Stimulated activated naive B cell treated with anti-CD40 and anti-IgM and Interleukin-4, amounts not matched to agents 10 μg/mL and 1 μg/mL and 100 μg/mL, for 72 hours (primary cell): ENCODE measurements around the gene TCF12.

Experiments
- ATAC-seq, 2 donors: fragments of 150-1000 bp; cut with Tn5 transposase; replicated peaks; 2 replicates each; pipeline ENCODE4 v1.10.0; 2021; ENCODE audit warnings: moderate library complexity in 1 of 2
- DNase-seq: peaks from one replicate; pipeline ENCODE4 v3.0.0; 2021
- H3K27ac Mint-ChIP-seq: one replicate; pipeline ENCODE4 v1.8.0; 2022; ENCODE audit warnings: mild to moderate bottlenecking, mixed read lengths
- H3K27me3 Mint-ChIP-seq, 2 donors: one replicate each; pipeline ENCODE4 v1.8.0; 2022; ENCODE audit warnings: mixed read lengths in 2 of 2
- H3K36me3 Mint-ChIP-seq, 2 donors: one replicate each; pipeline ENCODE4 v1.8.0; 2022; ENCODE audit warnings: mixed read lengths in 2 of 2, mild to moderate bottlenecking in 1 of 2
- H3K4me1 Mint-ChIP-seq, 2 donors: one replicate each; pipeline ENCODE4 v1.8.0; 2022; ENCODE audit warnings: mixed read lengths in 2 of 2, mild to moderate bottlenecking in 1 of 2
- H3K4me3 Mint-ChIP-seq, 2 donors: one replicate each; pipeline ENCODE4 v1.8.0; 2022; ENCODE audit warnings: mild to moderate bottlenecking in 2 of 2, mixed read lengths in 2 of 2, moderate library complexity in 1 of 2
- H3K9me3 Mint-ChIP-seq, 2 donors: one replicate each; pipeline ENCODE4 v1.8.0; 2022; ENCODE audit warnings: mixed read lengths in 2 of 2, mild to moderate bottlenecking in 1 of 2

Gene TCF12

DNA sequence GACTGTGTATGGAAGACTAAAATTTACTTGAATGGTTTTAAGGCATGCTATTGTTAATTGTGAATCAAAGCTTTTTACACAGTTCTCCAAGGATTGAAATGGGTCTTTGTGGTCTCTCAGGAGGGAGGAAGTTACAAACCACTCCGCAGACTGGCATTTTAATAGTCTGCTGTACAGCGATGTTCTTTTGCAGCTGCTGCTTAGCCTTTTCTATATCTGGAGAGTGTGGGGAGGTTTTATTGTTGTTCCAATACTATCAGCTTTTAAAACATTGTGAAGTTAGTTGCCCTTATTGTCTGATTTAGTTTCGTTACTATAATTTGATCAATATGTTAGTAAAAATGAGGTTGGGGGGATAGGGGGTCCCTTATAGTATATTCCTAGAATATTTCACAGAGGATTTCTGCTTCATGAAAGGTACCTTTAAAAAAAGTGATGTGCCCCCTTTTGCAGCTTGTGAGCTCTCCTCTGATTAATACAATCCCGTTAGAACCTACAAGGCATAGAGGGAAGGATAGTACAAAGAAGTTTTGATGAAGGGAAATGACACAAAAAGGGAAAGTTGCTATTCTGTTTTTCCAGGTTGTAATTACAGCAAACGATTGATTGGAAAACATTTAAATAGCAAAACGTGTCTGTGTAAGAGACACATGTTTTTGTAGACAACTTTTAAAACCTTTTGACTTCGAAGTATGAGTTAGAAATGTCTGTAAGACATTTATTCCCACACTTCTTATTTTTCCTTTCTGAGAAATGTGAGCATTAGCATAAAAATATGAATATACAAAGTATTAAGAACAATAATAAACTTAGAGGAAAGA is 299.5 kb downstream of the TCF12 start:
- DNase-seq (no peak), ATAC-seq (no peak)
- no peak overlapping the region for H3K27ac Mint-ChIP-seq
- H3K4me3 Mint-ChIP-seq = peak overlapping the region in 1 of 2 donors; percentile 28
- H3K27me3 Mint-ChIP-seq = no peaks in the 10 kb centered on the region
- H3K36me3 Mint-ChIP-seq = no peaks in the 10 kb centered on the region
- H3K9me3 Mint-ChIP-seq = no peaks in the 10 kb centered on the region
- peaks cover 17 to 37% of the 10 kb centered on the region in 2 donors for H3K4me1 Mint-ChIP-seq

GRCh38 chr15:57218826-57219576 is 300.6 kb downstream of the TCF12 start:
- DNase-seq (no peak), ATAC-seq (peak in 1 of 2 donors; percentile 41)
- Mint-ChIP-seq H3K27me3 (no peaks in the 10 kb centered on the region), H3K4me1 (peaks cover 14 to 32% of the 10 kb centered on the region in 2 donors), H3K27ac (no peak overlapping the region), H3K9me3 (no peaks in the 10 kb centered on the region), H3K4me3 (no peak overlapping the region), H3K36me3 (no peaks in the 10 kb centered on the region)

DNA sequence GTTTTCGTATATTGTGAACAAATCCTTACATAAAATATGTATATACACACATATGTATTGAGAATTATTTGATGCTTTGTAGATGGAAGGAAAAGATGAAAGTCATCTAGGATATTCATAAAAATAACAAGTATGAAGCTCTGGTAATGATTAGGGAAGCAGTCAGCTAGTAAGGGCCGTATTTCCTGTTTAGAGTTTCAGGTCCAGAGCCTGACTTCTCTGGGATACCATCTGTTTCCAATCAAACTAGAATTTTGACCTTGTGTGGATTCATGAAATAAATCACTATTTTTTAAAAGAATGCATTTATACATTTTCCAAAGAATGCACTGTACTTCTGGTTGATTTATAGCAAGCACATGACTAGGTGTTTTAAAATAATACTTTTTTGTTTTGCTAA is 301.8 kb downstream of the TCF12 start:
- Mint-ChIP-seq H3K4me1 (peaks cover 14 to 26% of the 10 kb centered on the region in 2 donors), H3K4me3 (no peak overlapping the region), H3K27me3 (no peaks in the 10 kb centered on the region), H3K9me3 (no peaks in the 10 kb centered on the region), H3K27ac (no peak overlapping the region), H3K36me3 (no peaks in the 10 kb centered on the region)
- no peak for DNase-seq
- ATAC-seq = no peak

GRCh38 chr15:57221134-57221533 is 302.7 kb downstream of the TCF12 start:
- Mint-ChIP-seq H3K36me3 (no peaks in the 10 kb centered on the region), H3K4me3 (no peak overlapping the region), H3K27ac (no peak overlapping the region), H3K9me3 (no peaks in the 10 kb centered on the region), H3K27me3 (no peaks in the 10 kb centered on the region), H3K4me1 (peaks cover 14 to 23% of the 10 kb centered on the region in 2 donors)
- no peak for DNase-seq
- no peak for ATAC-seq

- Mint-ChIP-seq H3K4me1 (peaks cover 10 to 20% of the 10 kb centered on the region in 2 donors), H3K36me3 (no peaks in the 10 kb centered on the region), H3K9me3 (no peaks in the 10 kb centered on the region), H3K4me3 (no peak overlapping the region), H3K27me3 (no peaks in the 10 kb centered on the region), H3K27ac (no peak overlapping the region)
- DNase-seq (no peak), ATAC-seq (no peak)
Observed at GRCh38 chr15:57223345-57223744, 304.9 kb downstream of the TCF12 start.

- no peak overlapping the region for H3K4me3 Mint-ChIP-seq
- H3K4me1 Mint-ChIP-seq = peaks cover 11 to 23% of the 10 kb centered on the region in 2 donors
- no peaks in the 10 kb centered on the region for H3K9me3 Mint-ChIP-seq
- DNase-seq = no peak
- no peak for ATAC-seq
- no peak overlapping the region for H3K27ac Mint-ChIP-seq
- H3K27me3 Mint-ChIP-seq = no peaks in the 10 kb centered on the region
- no peaks in the 10 kb centered on the region for H3K36me3 Mint-ChIP-seq
Observed at GRCh38 chr15:57223887-57224286, 305.4 kb downstream of the TCF12 start.

DNA sequence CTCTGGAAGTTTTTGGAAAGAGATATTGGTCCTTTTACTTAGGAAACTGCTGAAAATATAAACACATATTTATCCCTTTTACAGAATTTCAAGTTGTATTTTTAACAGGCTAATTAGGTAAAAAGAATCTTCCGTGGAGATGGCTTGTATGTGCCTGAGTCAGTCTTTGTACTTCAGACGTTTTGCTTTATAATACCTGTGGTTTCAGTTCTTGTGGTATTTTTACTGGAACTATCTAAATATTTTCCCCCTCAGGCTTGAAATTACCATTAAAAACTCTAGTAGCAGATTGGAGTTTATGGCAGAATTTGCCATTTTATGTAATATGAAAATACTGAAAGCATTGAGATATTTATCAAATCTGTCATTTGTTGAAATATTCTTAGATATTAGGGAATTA is 306.2 kb downstream of the TCF12 start:
- Mint-ChIP-seq H3K36me3 (no peaks in the 10 kb centered on the region), H3K27me3 (no peaks in the 10 kb centered on the region), H3K4me3 (no peak overlapping the region), H3K4me1 (peaks cover 9 to 19% of the 10 kb centered on the region in 2 donors), H3K27ac (no peak overlapping the region), H3K9me3 (no peaks in the 10 kb centered on the region)
- DNase-seq (no peak), ATAC-seq (no peak)

DNA sequence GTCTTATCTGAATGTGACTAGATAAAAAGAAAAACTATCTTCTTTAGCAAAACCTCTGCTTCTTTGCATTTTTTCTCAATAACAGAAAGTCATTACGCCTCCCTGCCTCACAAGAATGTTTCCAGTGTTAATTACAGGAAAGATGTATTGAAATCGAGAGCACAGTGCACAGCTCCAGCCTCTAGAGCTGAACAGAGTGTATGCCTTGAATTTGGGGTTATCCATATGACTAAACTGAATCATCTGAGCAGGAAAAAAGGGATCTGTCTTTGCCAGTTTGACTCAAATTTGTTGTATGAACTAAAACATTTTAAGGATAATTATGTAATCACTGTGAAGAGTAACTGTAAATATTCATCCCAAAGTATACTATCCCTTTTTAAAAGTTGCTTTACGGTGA is 308.7 kb downstream of the TCF12 start:
- ATAC-seq (no peak), DNase-seq (no peak)
- H3K36me3 Mint-ChIP-seq = no peaks in the 10 kb centered on the region
- H3K27ac Mint-ChIP-seq = no peak overlapping the region
- no peaks in the 10 kb centered on the region for H3K27me3 Mint-ChIP-seq
- peaks cover 7 to 13% of the 10 kb centered on the region in 2 donors for H3K4me1 Mint-ChIP-seq
- H3K4me3 Mint-ChIP-seq = no peak overlapping the region
- no peaks in the 10 kb centered on the region for H3K9me3 Mint-ChIP-seq

GRCh38 chr15:57227899-57228298 is 309.5 kb downstream of the TCF12 start:
- H3K4me3 Mint-ChIP-seq = no peak overlapping the region
- H3K27ac Mint-ChIP-seq = no peak overlapping the region
- peaks cover 7 to 13% of the 10 kb centered on the region in 2 donors for H3K4me1 Mint-ChIP-seq
- no peak for ATAC-seq
- H3K36me3 Mint-ChIP-seq = peaks cover 0 to 5% of the 10 kb centered on the region in 2 donors
- H3K9me3 Mint-ChIP-seq = no peaks in the 10 kb centered on the region
- no peak for DNase-seq
- H3K27me3 Mint-ChIP-seq = no peaks in the 10 kb centered on the region

- H3K36me3 Mint-ChIP-seq = peaks cover 3 to 8% of the 10 kb centered on the region in 2 donors
- ATAC-seq (no peak), DNase-seq (no peak)
- H3K4me1 Mint-ChIP-seq = peaks cover 7 to 13% of the 10 kb centered on the region in 2 donors
- H3K27me3 Mint-ChIP-seq = no peaks in the 10 kb centered on the region
- no peak overlapping the region for H3K4me3 Mint-ChIP-seq
- H3K9me3 Mint-ChIP-seq = no peaks in the 10 kb centered on the region
- H3K27ac Mint-ChIP-seq = no peak overlapping the region
Observed at GRCh38 chr15:57228395-57228794, 310.0 kb downstream of the TCF12 start.

GRCh38 chr15:57229051-57229450 is 310.6 kb downstream of the TCF12 start:
- Mint-ChIP-seq H3K36me3 (peaks cover 7 to 12% of the 10 kb centered on the region in 2 donors), H3K27ac (no peak overlapping the region), H3K4me3 (no peak overlapping the region), H3K9me3 (no peaks in the 10 kb centered on the region), H3K27me3 (no peaks in the 10 kb centered on the region), H3K4me1 (peaks cover 7 to 13% of the 10 kb centered on the region in 2 donors)
- DNase-seq (no peak), ATAC-seq (no peak)

GRCh38 chr15:57231559-57231958 is 313.1 kb downstream of the TCF12 start:
- no peaks in the 10 kb centered on the region for H3K27me3 Mint-ChIP-seq
- no peak for ATAC-seq
- DNase-seq = no peak
- H3K9me3 Mint-ChIP-seq = no peaks in the 10 kb centered on the region
- H3K4me1 Mint-ChIP-seq = peaks cover 5 to 13% of the 10 kb centered on the region in 2 donors
- no peak overlapping the region for H3K27ac Mint-ChIP-seq
- H3K36me3 Mint-ChIP-seq = peaks cover 10 to 17% of the 10 kb centered on the region in 2 donors
- H3K4me3 Mint-ChIP-seq = no peak overlapping the region

GRCh38 chr15:57234156-57234555 is 315.7 kb downstream of the TCF12 start:
- Mint-ChIP-seq H3K36me3 (peaks cover 16 to 22% of the 10 kb centered on the region in 2 donors), H3K27me3 (no peaks in the 10 kb centered on the region), H3K4me3 (no peak overlapping the region), H3K9me3 (no peaks in the 10 kb centered on the region), H3K4me1 (peaks cover under 1 to 1% of the 10 kb centered on the region in 2 donors), H3K27ac (no peak overlapping the region)
- no peak for ATAC-seq
- DNase-seq = no peak

- Mint-ChIP-seq H3K36me3 (peaks cover 20 to 31% of the 10 kb centered on the region in 2 donors), H3K27ac (no peak overlapping the region), H3K4me1 (peaks cover 0 to 5% of the 10 kb centered on the region in 2 donors), H3K4me3 (no peak overlapping the region), H3K27me3 (no peaks in the 10 kb centered on the region), H3K9me3 (no peaks in the 10 kb centered on the region)
- no peak for DNase-seq
- no peak for ATAC-seq
Observed at GRCh38 chr15:57235186-57235585, 316.7 kb downstream of the TCF12 start.

DNA sequence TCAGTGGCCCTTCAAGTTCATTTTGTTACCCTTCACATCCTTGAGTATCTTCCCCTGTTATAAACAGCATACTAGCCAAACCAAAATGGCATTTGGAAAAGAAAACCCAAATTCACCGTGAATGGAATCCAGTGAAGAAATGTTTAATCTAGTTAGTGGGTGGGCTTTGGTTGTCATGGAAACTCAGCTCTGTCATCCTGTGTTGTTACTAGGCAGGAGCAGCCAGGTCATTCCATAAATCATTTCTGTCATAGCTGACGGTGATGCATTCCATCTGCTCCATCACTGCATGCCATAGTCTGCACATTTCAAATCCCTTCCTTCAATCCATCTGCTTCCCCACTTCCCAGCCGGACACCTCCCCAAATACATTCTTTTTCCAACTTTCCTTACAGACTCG is 317.4 kb downstream of the TCF12 start:
- H3K9me3 Mint-ChIP-seq = no peaks in the 10 kb centered on the region
- H3K36me3 Mint-ChIP-seq = peaks cover 20 to 35% of the 10 kb centered on the region in 2 donors
- H3K27me3 Mint-ChIP-seq = no peaks in the 10 kb centered on the region
- no peak overlapping the region for H3K27ac Mint-ChIP-seq
- peaks cover 0 to 4% of the 10 kb centered on the region in 2 donors for H3K4me1 Mint-ChIP-seq
- no peak overlapping the region for H3K4me3 Mint-ChIP-seq
- no peak for ATAC-seq
- DNase-seq = no peak
